GM13976 (cell line): ENCODE results near the gene SLC25A26.

Experiments used
- DNase-seq: peaks from one replicate; pipeline ENCODE4 v3.0.0; 2012; ENCODE audit warnings: low spot score
- CTCF ChIP-seq: IDR thresholded peaks from 2 replicates; pipeline ENCODE4 v1.5.1; 2012; ENCODE audit warnings: borderline replicate concordance, mild to moderate bottlenecking; ENCODE audit not compliant: insufficient read depth; ENCODE audit errors: extremely low read depth, missing control alignments, control extremely low read depth
- in situ Hi-C: fragments of 300-500 bp; cut with MboI; formaldehyde crosslinking; loops from one replicate; pipeline ENCODE4 v1.12.0; 2022; ENCODE audit warnings: low sequenced_read_pairs, mixed read lengths, inconsistent platforms; ENCODE audit not compliant: unreplicated experiment

The SLC25A26 gene

GRCh38 chr3:66200786-66201185, 20.0 kb upstream of the SLC25A26 start:
- in situ Hi-C loops, result no loop called here
- no peak for TF ChIP-seq CTCF
- no peak for DNase-seq

- DNase-seq, result no peak
- in situ Hi-C loops, result no loop called here
- TF ChIP-seq CTCF, result no peak
Measured at GRCh38 chr3:66203275-66203674, 17.5 kb upstream of the SLC25A26 start.

GRCh38 chr3:66206806-66207205, 14.0 kb upstream of the SLC25A26 start:
- in situ Hi-C loops, result no loop called here
- TF ChIP-seq CTCF, result no peak
- DNase-seq, result no peak

DNA sequence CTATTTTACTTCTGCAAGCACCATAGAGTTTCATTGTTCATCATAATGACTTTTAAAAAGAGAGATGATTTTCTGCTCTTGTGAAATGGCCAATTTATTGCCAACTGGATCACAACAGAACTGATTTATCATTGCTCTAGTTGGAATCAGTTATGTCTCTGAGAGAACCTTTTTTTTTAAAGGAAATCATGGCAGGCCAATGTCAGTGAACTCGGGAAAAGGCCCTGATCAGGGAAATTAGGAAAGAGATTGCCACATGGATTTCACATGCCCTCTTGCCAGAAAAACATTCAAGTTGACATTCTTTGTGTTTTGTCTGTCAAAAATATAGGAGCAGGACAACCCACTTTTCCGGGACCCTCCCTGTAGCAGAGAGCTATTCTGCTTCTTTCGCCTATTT, 12.6 kb upstream of the SLC25A26 start:
- TF ChIP-seq CTCF, result no peak
- no peak for DNase-seq
- in situ Hi-C loops, result no loop called here

DNA sequence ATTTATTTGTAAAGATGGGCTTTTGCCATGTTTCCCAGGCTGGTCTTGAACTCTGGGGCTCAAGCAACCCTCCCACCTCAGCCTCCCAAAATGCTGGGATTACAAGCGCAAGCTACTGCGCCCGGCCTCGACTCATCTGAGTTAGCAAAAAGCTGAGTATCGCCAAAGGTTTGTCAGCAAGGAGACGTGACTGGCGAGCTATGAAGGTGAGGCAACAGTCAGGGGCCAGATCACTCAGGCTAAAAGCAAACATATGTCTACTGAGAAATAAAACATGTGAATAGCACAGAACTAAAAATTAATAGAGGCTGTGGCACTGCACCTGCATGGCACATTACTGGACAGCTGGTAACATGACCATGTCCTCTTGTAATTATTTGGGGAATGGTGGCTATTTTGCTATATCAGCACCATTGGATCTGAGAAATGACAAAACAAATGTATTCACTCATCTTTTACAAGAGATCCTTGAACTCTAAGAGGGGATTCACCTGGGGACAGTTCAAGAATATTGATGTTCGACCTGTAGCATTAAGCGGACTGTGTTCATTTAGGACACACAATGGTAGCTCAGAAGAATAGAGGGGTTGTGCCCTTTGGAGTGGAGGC, 10.0 kb upstream of the SLC25A26 start:
- no peak for TF ChIP-seq CTCF
- in situ Hi-C loops, result no loop called here
- DNase-seq, result no peak

GRCh38 chr3:66211779-66212178, 9.0 kb upstream of the SLC25A26 start:
- TF ChIP-seq CTCF, result no peak
- DNase-seq, result no peak
- in situ Hi-C loops, result no loop called here
